ENCODE results near the gene SCD5.

The SCD5 gene

DNA sequence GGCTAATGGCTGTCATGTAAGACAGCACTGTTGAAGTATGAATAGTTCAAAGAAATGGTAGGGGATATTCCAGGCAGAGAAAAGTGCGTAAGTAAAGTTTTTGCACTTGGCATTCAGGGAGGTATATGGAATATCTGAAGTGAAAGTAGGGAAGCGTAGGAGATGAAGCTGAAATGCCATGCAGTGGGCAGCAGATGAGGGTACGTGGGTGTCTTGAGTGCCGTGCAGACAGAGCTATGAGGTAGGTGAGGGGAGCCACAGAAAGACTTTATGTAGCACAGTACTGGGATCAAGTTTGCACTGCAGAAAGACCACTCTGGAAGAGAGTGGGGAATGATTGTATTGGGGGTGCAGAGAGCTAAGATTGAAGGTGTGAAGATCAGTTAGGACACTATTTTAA, 5.2 kb upstream of the SCD5 start:
- TF ChIP-seq, protein P1, sequence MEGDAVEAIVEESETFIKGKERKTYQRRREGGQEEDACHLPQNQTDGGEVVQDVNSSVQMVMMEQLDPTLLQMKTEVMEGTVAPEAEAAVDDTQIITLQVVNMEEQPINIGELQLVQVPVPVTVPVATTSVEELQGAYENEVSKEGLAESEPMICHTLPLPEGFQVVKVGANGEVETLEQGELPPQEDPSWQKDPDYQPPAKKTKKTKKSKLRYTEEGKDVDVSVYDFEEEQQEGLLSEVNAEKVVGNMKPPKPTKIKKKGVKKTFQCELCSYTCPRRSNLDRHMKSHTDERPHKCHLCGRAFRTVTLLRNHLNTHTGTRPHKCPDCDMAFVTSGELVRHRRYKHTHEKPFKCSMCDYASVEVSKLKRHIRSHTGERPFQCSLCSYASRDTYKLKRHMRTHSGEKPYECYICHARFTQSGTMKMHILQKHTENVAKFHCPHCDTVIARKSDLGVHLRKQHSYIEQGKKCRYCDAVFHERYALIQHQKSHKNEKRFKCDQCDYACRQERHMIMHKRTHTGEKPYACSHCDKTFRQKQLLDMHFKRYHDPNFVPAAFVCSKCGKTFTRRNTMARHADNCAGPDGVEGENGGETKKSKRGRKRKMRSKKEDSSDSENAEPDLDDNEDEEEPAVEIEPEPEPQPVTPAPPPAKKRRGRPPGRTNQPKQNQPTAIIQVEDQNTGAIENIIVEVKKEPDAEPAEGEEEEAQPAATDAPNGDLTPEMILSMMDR (IDR thresholded peaks at IDR 0.05), result no peak
- no peaks in the 10 kb centered on the region for H3K9me3 ChIP-seq (ENCODE audit: control insufficient read depth, low read length)
- H3K4me2 ChIP-seq (ENCODE audit: low read length), result no peak overlapping the region
- no peak overlapping the region for H3K4me3 ChIP-seq (ENCODE audit: low read depth, low read length)
- H2AFZ ChIP-seq, result no peak overlapping the region
- H3K27me3 ChIP-seq (ENCODE audit: control insufficient read depth, insufficient read depth, low read length), result no peaks in the 10 kb centered on the region
- H3K79me2 ChIP-seq, result no peaks in the 10 kb centered on the region
- no peaks in the 10 kb centered on the region for H3K36me3 ChIP-seq (ENCODE audit: control insufficient read depth, insufficient read depth, low read length)
- H3K4me1 ChIP-seq, result no peaks in the 10 kb centered on the region
- no peak overlapping the region for H3K9ac ChIP-seq
- H3K27ac ChIP-seq, result no peak overlapping the region

DNA sequence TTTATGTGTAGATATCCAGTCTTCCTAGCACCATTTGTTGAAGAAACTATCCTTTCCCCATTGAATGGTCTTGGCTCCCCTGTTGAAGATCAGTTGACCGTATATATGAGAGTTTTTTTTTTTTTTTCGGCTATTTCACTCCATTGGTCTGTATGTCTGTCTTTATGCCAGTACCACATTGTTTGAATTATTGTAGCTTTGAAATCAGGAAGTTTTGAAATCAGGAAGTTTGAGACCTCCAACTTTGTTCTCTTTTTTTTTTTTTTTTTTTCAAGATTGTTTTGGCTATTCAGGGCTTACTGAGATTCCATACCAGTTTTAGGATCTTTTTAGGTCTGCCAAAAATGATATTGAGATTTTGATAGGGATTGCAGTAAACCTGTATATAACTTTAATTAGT, 4.3 kb upstream of the SCD5 start:
- Histone ChIP-seq H3K36me3 (ENCODE audit: control insufficient read depth, insufficient read depth, low read length) (no peaks in the 10 kb centered on the region), H3K27ac (no peak overlapping the region), H3K4me3 (ENCODE audit: low read depth, low read length) (no peak overlapping the region), H3K27me3 (ENCODE audit: control insufficient read depth, insufficient read depth, low read length) (no peaks in the 10 kb centered on the region), H3K4me2 (ENCODE audit: low read length) (no peak overlapping the region), H3K9ac (no peak overlapping the region), H3K4me1 (no peaks in the 10 kb centered on the region), H3K79me2 (no peaks in the 10 kb centered on the region), H2AFZ (no peak overlapping the region), H3K9me3 (ENCODE audit: control insufficient read depth, low read length) (no peaks in the 10 kb centered on the region)
- TF ChIP-seq, protein P1 (IDR thresholded peaks at IDR 0.05), result no peak

DNA sequence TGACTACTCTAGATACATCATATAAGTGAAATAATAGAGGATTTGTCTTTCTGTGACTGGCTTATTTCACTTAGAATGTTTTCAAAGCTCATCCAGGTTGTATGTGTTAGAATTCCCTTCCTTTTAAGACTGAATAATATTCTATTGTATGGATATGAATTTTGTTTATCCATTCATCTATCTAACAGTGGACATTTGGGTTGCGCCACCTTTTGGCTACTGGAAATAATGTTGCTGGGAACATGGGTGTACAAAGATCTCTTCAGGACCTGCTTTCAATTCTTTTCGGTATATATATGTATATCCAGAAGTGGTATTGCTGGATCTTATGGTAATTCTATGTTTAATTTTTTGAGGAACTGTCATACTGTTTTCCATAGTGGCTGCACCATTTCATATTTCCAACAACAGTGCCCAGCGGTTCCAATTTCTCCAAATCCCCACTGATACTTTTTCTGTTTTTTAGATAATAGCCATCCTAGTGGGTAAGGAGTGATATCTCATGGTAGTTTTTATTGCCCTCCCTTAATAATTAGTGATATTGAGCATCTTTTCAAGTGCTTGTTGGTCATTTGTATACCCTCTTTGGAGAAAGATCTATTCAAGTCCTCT, 3.4 kb upstream of the SCD5 start:
- no peak overlapping the region for H3K9ac ChIP-seq
- no peaks in the 10 kb centered on the region for H3K27me3 ChIP-seq (ENCODE audit: control insufficient read depth, insufficient read depth, low read length)
- H3K9me3 ChIP-seq (ENCODE audit: control insufficient read depth, low read length), result no peaks in the 10 kb centered on the region
- no peaks in the 10 kb centered on the region for H3K79me2 ChIP-seq
- H3K4me2 ChIP-seq (ENCODE audit: low read length), result no peak overlapping the region
- no peak overlapping the region for H3K27ac ChIP-seq
- H3K4me3 ChIP-seq (ENCODE audit: low read depth, low read length), result no peak overlapping the region
- H3K36me3 ChIP-seq (ENCODE audit: control insufficient read depth, insufficient read depth, low read length), result no peaks in the 10 kb centered on the region
- H3K4me1 ChIP-seq, result peaks cover 4% of the 10 kb centered on the region
- H2AFZ ChIP-seq, result no peak overlapping the region
- TF ChIP-seq, protein P1 (IDR thresholded peaks at IDR 0.05), result peak; percentile 30

DNA sequence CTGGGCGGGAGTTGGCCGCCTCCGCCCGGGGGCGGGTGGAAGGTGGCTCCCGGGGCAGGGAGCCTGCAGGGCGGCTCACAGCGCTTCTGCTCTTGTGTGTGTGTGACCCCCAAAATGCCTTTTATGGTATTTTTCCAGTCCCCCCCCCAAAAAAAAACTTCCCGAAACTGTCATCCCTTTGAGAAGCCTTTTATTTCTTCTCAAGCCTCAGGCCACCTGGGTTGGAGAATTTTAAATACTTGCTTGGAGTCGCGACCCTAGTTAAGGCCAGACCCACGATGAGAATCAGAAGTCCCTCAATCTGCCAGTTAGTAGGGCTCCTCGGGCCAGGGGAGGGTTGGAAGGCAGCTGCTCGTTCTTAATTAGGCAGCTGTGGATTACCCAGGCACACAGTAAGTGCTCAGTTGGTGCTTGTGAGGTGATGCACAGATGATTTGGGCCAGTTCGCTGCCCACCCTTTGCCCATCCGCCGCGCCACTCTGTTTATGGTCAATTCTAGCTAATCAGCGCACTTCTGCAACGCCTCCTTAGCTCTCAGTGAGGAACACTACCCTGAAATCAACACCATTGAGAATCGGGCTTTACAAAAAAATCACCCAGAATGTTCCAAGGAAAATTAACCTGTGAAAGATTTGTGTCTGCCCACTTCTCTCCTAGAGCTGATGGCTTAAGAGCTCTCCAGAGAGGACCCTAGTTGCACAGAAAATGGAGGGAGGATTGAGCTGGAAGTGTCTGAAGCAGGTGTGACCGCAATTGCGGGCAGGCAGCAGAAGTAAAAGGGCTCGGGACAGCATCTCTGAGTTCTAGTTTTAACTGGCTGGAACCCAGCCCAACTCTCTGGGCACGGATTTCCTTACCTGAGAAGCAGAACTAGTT, 648 bp upstream of the SCD5 start:
- no peaks in the 10 kb centered on the region for H3K79me2 ChIP-seq
- H3K4me2 ChIP-seq (ENCODE audit: low read length), result peak overlapping the region; percentile 64
- no peaks in the 10 kb centered on the region for H3K36me3 ChIP-seq (ENCODE audit: control insufficient read depth, insufficient read depth, low read length)
- H2AFZ ChIP-seq, result peak overlapping the region; percentile 82
- peak overlapping the region; percentile 70 for H3K4me3 ChIP-seq (ENCODE audit: low read depth, low read length)
- peaks cover 4% of the 10 kb centered on the region for H3K4me1 ChIP-seq
- H3K9ac ChIP-seq, result no peak overlapping the region
- H3K27ac ChIP-seq, result no peak overlapping the region
- TF ChIP-seq, protein P1 (IDR thresholded peaks at IDR 0.05), result no peak
- H3K27me3 ChIP-seq (ENCODE audit: control insufficient read depth, insufficient read depth, low read length), result no peaks in the 10 kb centered on the region
- no peaks in the 10 kb centered on the region for H3K9me3 ChIP-seq (ENCODE audit: control insufficient read depth, low read length)

Data from parathyroid adenoma (tissue), 2 donors.